HepG2 (cell line): ENCODE measurements around the gene HYOU1.

Experiments used
- AKAP8 ChIP-seq: sonication (generic); formaldehyde crosslinking; IDR thresholded peaks from 2 replicates; pipeline ENCODE4 v1.5.1; 2020; ENCODE audit warnings: mild to moderate bottlenecking, missing genetic modification reagents
- CTCF ChIP-seq: sonication (generic); formaldehyde crosslinking; IDR thresholded peaks from 2 replicates; pipeline ENCODE4 v1.5.0; 2020; ENCODE audit warnings: mild to moderate bottlenecking, missing genetic modification reagents, moderate library complexity
- DR1 ChIP-seq: sonication (generic); formaldehyde crosslinking; IDR thresholded peaks from 2 replicates; pipeline ENCODE4 v1.8.0; 2021; ENCODE audit warnings: mild to moderate bottlenecking, missing genetic modification reagents, inconsistent platforms
- EZH2 ChIP-seq: conservative IDR thresholded peaks from 2 replicates; pipeline ENCODE4 v1.6.1; 2012; ENCODE audit warnings: mild to moderate bottlenecking, low read depth, low read length, moderate library complexity
- HDAC2 ChIP-seq: sonication (generic); formaldehyde crosslinking; IDR thresholded peaks from 2 replicates; pipeline ENCODE4 v1.4.0; 2020; ENCODE audit warnings: missing genetic modification reagents
- MAX ChIP-seq: IDR thresholded peaks from 2 replicates; pipeline ENCODE4 v1.6.1; 2012; ENCODE audit warnings: inconsistent platforms
- MTF1 ChIP-seq: sonication (generic); formaldehyde crosslinking; IDR thresholded peaks from 2 replicates; pipeline ENCODE4 v1.5.0; 2020; ENCODE audit warnings: missing genetic modification reagents
- SRF ChIP-seq: IDR thresholded peaks from 2 replicates; pipeline ENCODE4 v1.6.1; 2011; ENCODE audit warnings: mild to moderate bottlenecking, low read depth, low read length, moderate library complexity
- SUZ12 ChIP-seq: fragments of 150-350 bp; IDR thresholded peaks from 2 replicates; pipeline ENCODE4 v1.6.1; 2014; ENCODE audit warnings: low read depth, low read length
- TEAD2 ChIP-seq: sonication (generic); formaldehyde crosslinking; IDR thresholded peaks from 2 replicates; pipeline ENCODE4 v1.9.0; 2021; ENCODE audit warnings: missing genetic modification reagents
- U2AF2 ChIP-seq: fragments of 200-400 bp; formaldehyde crosslinking; IDR thresholded peaks from 2 replicates; pipeline ENCODE4 v1.6.1; 2017; ENCODE audit warnings: low read depth, mild to moderate bottlenecking, low read length
- ZBTB49 ChIP-seq: sonication (generic); formaldehyde crosslinking; IDR thresholded peaks from 2 replicates; pipeline ENCODE4 v1.4.0; 2020; ENCODE audit warnings: missing genetic modification reagents, borderline replicate concordance
- ZFP37 ChIP-seq: sonication (generic); formaldehyde crosslinking; IDR thresholded peaks from 2 replicates; pipeline ENCODE4 v1.4.0; 2020; ENCODE audit warnings: missing genetic modification reagents, borderline replicate concordance
- ZNF652 ChIP-seq: IDR thresholded peaks from 2 replicates; pipeline ENCODE4 v1.6.1; 2016; ENCODE audit warnings: low read depth, borderline replicate concordance

- no peak for TF ChIP-seq SUZ12
- no peak for TF ChIP-seq DR1 (CRISPR knock-in tag)
- TF ChIP-seq HDAC2 (CRISPR knock-in tag), result no peak
- TF ChIP-seq ZFP37, result no peak
- no peak for TF ChIP-seq ZNF652 (CRISPR knock-in tag)
- no peak for TF ChIP-seq EZH2
- TF ChIP-seq AKAP8 (CRISPR knock-in tag), result no peak
- no peak for TF ChIP-seq CTCF
- no peak for TF ChIP-seq MAX
- no peak for TF ChIP-seq TEAD2 (CRISPR knock-in tag)
- TF ChIP-seq ZBTB49 (CRISPR knock-in tag), result no peak
- no peak for TF ChIP-seq MTF1 (CRISPR knock-in tag)
- no peak for TF ChIP-seq SRF
- no peak for TF ChIP-seq U2AF2
These were observed 4.7 kb downstream of the HYOU1 start for GRCh38 chr11:119052163-119052814.
